ENCODE data around the gene PPP1R14D.
A peak's percentile ranks its signal among the peaks of the same experiment; 100 is the strongest.

The PPP1R14D gene

DNA sequence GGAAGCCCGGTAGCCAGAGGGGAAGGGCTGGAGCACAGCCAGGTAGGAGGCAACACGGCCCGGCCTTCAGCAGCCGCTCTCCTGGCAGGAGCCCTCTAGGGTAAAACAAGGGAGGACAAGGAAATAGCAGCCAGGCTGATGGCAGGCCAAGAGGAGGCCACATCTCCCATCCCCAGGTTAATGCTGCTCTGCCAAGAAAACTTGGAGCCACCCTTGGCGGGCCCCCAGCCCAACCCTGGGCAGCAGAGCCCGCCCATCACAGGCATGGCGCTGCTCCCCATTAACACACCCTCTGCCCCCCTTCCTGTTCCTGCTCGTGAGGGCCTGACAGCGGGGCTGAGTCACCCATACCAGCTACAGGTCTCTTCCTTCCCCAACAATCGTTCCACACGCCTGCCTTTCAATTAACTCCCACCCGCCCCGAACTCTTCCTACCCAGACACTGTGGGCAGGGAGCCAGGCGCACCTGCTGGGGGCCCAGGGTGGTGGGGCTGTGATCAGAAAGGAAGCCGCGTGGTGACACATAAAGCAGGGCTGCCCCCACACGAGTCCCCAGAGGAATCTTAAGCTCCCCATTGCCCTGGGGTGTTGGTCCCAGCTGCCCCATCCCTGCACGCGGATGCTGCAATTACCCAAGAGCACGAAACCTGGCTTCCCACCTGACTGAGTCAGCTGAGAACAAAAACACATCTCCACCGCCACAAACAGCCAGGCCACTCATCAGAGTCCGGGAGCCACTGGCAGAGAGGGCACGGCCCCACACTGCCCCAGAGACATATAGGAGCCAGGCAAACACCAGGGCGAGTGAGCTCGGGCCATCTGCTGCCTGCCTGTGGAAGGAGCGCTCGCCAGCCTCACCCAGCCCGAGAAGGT is 59.0 kb downstream of the PPP1R14D start, which contains the start of gene C15orf62:
TSS of gene C15orf62 (plus strand) at position 707 of the 873 bp plus-strand sequence. CDS start 516 bp downstream, outside the sequence.
- H2AFZ ChIP-seq (ENCODE audit: low read depth, low read length, severe bottlenecking) = peak within 1 kb of the TSS; percentile 6
- H3K36me3 ChIP-seq (ENCODE audit: low read length) = no peaks in the 10 kb centered on the region
- no peaks in the 10 kb centered on the region for H4K20me1 ChIP-seq (ENCODE audit: low read depth, low read length)
- peaks cover 45% of the 10 kb centered on the region for H3F3A ChIP-seq (ENCODE audit: insufficient read depth)
- no peaks in the 10 kb centered on the region for H3K79me2 ChIP-seq (ENCODE audit: insufficient read depth, low read length)
- peak within 1 kb of the TSS; percentile 62 for H3K4me2 ChIP-seq (ENCODE audit: low read depth, low read length, poor library complexity, severe bottlenecking)
- no peaks in the 10 kb centered on the region for H3K27me3 ChIP-seq (ENCODE audit: low read length)
- peak within 1 kb of the TSS; percentile 21 for H3K4me3 ChIP-seq (ENCODE audit: insufficient read depth, low read length, poor library complexity, severe bottlenecking)
- peak within 1 kb of the TSS; percentile 97 for H3K27ac ChIP-seq (ENCODE audit: low read depth, low read length)
- H3K9me3 ChIP-seq (ENCODE audit: insufficient read depth, low read length) = no peaks in the 10 kb centered on the region
- H3K9me2 ChIP-seq (replicated peaks; ENCODE audit: insufficient read depth, low read length) = no peaks in the 10 kb centered on the region
- H3K9ac ChIP-seq (ENCODE audit: low read length) = peak within 1 kb of the TSS; percentile 59
- no peak for TF ChIP-seq EZH2phosphoT487 (conservative IDR thresholded peaks at IDR 0.05; ENCODE audit: low read length)
- TF ChIP-seq, protein P1, sequence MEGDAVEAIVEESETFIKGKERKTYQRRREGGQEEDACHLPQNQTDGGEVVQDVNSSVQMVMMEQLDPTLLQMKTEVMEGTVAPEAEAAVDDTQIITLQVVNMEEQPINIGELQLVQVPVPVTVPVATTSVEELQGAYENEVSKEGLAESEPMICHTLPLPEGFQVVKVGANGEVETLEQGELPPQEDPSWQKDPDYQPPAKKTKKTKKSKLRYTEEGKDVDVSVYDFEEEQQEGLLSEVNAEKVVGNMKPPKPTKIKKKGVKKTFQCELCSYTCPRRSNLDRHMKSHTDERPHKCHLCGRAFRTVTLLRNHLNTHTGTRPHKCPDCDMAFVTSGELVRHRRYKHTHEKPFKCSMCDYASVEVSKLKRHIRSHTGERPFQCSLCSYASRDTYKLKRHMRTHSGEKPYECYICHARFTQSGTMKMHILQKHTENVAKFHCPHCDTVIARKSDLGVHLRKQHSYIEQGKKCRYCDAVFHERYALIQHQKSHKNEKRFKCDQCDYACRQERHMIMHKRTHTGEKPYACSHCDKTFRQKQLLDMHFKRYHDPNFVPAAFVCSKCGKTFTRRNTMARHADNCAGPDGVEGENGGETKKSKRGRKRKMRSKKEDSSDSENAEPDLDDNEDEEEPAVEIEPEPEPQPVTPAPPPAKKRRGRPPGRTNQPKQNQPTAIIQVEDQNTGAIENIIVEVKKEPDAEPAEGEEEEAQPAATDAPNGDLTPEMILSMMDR (IDR thresholded peaks at IDR 0.05; ENCODE audit: insufficient read depth, low read length, poor library complexity, severe bottlenecking) = no peak

DNA sequence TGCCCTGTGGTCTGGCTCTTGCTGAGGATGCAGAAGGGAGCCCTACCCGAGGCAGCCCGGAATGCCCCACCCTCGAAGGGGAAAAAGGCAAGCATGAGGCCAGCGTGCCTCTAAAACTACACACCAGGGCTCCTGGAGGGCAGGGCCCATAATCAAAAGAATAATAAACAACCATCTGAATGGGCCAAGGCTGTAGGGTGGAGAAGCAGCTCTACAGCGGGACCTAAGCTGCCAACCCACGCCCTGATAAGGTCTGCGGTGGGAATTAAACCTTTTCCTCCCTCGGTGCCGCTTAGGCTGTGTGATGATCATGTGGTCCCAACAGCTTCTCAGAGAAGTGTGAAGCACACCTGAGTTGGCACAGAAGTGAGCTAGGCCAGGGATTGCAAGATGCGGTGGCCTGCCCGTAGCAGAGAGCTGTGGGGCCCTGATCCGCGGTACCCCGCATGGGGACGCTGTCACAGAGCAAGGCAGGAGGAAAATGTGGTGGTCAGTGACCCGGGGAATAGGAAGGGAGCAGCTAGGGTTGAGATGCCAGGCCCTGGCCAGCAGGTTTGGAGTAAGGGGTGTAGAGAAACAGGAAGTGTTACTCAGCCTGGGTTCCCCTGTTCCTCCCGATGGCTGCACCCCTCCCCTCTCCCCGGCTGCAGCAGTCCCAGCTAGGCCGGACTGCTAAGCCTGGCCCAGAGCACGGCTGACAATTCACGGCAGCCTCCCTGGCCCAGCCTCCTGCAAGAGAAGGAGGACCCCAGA is 59.8 kb downstream of the PPP1R14D start:
- Histone ChIP-seq H3K4me2 (ENCODE audit: low read depth, low read length, poor library complexity, severe bottlenecking) (peak overlapping the region; percentile 62), H3K4me3 (ENCODE audit: insufficient read depth, low read length, poor library complexity, severe bottlenecking) (peak overlapping the region; percentile 21), H3K9me2 (replicated peaks; ENCODE audit: insufficient read depth, low read length) (no peaks in the 10 kb centered on the region), H3K36me3 (ENCODE audit: low read length) (no peaks in the 10 kb centered on the region), H3K27ac (ENCODE audit: low read depth, low read length) (peak overlapping the region; percentile 97), H3K9ac (ENCODE audit: low read length) (peak overlapping the region; percentile 59), H3F3A (ENCODE audit: insufficient read depth) (peaks cover 46% of the 10 kb centered on the region), H3K9me3 (ENCODE audit: insufficient read depth, low read length) (no peaks in the 10 kb centered on the region), H2AFZ (ENCODE audit: low read depth, low read length, severe bottlenecking) (peak overlapping the region; percentile 6), H4K20me1 (ENCODE audit: low read depth, low read length) (no peaks in the 10 kb centered on the region), H3K79me2 (ENCODE audit: insufficient read depth, low read length) (no peaks in the 10 kb centered on the region), H3K27me3 (ENCODE audit: low read length) (no peaks in the 10 kb centered on the region)
- TF ChIP-seq, protein P1 (IDR thresholded peaks at IDR 0.05; ENCODE audit: insufficient read depth, low read length, poor library complexity, severe bottlenecking) = no peak
- TF ChIP-seq EZH2phosphoT487 (conservative IDR thresholded peaks at IDR 0.05; ENCODE audit: low read length) = no peak

- no peaks in the 10 kb centered on the region for H3K79me2 ChIP-seq (ENCODE audit: insufficient read depth, low read length)
- peak overlapping the region; percentile 59; the same call in 1 of the 2 replicates for H3K9ac ChIP-seq (ENCODE audit: low read length)
- H3K4me2 ChIP-seq (ENCODE audit: low read depth, low read length, poor library complexity, severe bottlenecking) = peak overlapping the region; percentile 62
- no peak for TF ChIP-seq EZH2phosphoT487 (conservative IDR thresholded peaks at IDR 0.05; ENCODE audit: low read length)
- TF ChIP-seq, protein P1 (IDR thresholded peaks at IDR 0.05; ENCODE audit: insufficient read depth, low read length, poor library complexity, severe bottlenecking) = no peak
- H2AFZ ChIP-seq (ENCODE audit: low read depth, low read length, severe bottlenecking) = no peak overlapping the region
- H3K9me3 ChIP-seq (ENCODE audit: insufficient read depth, low read length) = no peaks in the 10 kb centered on the region
- H3F3A ChIP-seq (ENCODE audit: insufficient read depth) = peaks cover 46% of the 10 kb centered on the region
- H3K27ac ChIP-seq (ENCODE audit: low read depth, low read length) = peak overlapping the region; percentile 97
- no peaks in the 10 kb centered on the region for H3K36me3 ChIP-seq (ENCODE audit: low read length)
- H3K27me3 ChIP-seq (ENCODE audit: low read length) = no peaks in the 10 kb centered on the region
- no peaks in the 10 kb centered on the region for H3K9me2 ChIP-seq (replicated peaks; ENCODE audit: insufficient read depth, low read length)
- no peaks in the 10 kb centered on the region for H4K20me1 ChIP-seq (ENCODE audit: low read depth, low read length)
- no peak overlapping the region for H3K4me3 ChIP-seq (ENCODE audit: insufficient read depth, low read length, poor library complexity, severe bottlenecking)
Observed at GRCh38 chr15:40767838-40768500, 60.5 kb downstream of the PPP1R14D start.

Data from SU-DHL-6 (cell line).